Eye (tissue), 1 donor: Measurements from ENCODE around the gene CNTLN.
A peak's percentile ranks its signal among the peaks of the same experiment; 100 is the strongest.
"Not testable (repeated sequence)": the region's sequence is repeated elsewhere in the genome, so short reads cannot be mapped to it uniquely, and the experiment has no call there.

Experiments
- DNase-seq: peaks from one replicate; pipeline ENCODE4 v3.0.0-alpha.2; 2015

The CNTLN gene

GRCh38 chr9:17177496-17177895, 42.7 kb downstream of the CNTLN start:
- DNase-seq, result not testable (repeated sequence)

GRCh38 chr9:17185481-17186029, 50.7 kb downstream of the CNTLN start:
- no peak for DNase-seq

- peak; percentile 6 for DNase-seq
Measured at GRCh38 chr9:17191082-17191481, 56.2 kb downstream of the CNTLN start.

- DNase-seq, result peak; percentile 38
Measured at GRCh38 chr9:17204611-17205152, 69.8 kb downstream of the CNTLN start.

- no peak for DNase-seq
Measured at GRCh38 chr9:17216011-17216410, 81.2 kb downstream of the CNTLN start.

- DNase-seq, result peak; percentile 19
Measured at GRCh38 chr9:17216646-17217045, 81.8 kb downstream of the CNTLN start.

- peak; percentile 47 for DNase-seq
Measured at GRCh38 chr9:17217272-17217671, 82.4 kb downstream of the CNTLN start.

- DNase-seq, result no peak
Measured at GRCh38 chr9:17219261-17219660, 84.4 kb downstream of the CNTLN start.

- DNase-seq, result no peak
Measured at GRCh38 chr9:17222932-17223331, 88.1 kb downstream of the CNTLN start.

- no peak for DNase-seq
Measured at GRCh38 chr9:17225407-17225806, 90.6 kb downstream of the CNTLN start.

- DNase-seq, result no peak
Measured at GRCh38 chr9:17229945-17230560, 95.2 kb downstream of the CNTLN start.

GRCh38 chr9:17230646-17231045, 95.8 kb downstream of the CNTLN start:
- no peak for DNase-seq

GRCh38 chr9:17236147-17236546, 101.3 kb downstream of the CNTLN start:
- no peak for DNase-seq

- no peak for DNase-seq
Measured at GRCh38 chr9:17246770-17247169, 111.9 kb downstream of the CNTLN start.

- no peak for DNase-seq
Measured at GRCh38 chr9:17251100-17251499, 116.3 kb downstream of the CNTLN start.

- DNase-seq, result not testable (repeated sequence)
Measured at GRCh38 chr9:17268531-17269188, 133.8 kb downstream of the CNTLN start.

- DNase-seq, result no peak
Measured at GRCh38 chr9:17269799-17270198, 135.0 kb downstream of the CNTLN start.

- no peak for DNase-seq
Measured at GRCh38 chr9:17272536-17272935, 137.7 kb downstream of the CNTLN start.

GRCh38 chr9:17280350-17281012, 145.6 kb downstream of the CNTLN start:
- DNase-seq, result no peak

GRCh38 chr9:17290673-17291072, 155.8 kb downstream of the CNTLN start:
- not testable (repeated sequence) for DNase-seq

GRCh38 chr9:17291766-17292165, 156.9 kb downstream of the CNTLN start:
- DNase-seq, result no peak

- DNase-seq, result no peak
Measured at GRCh38 chr9:17293685-17294084, 158.8 kb downstream of the CNTLN start.

- DNase-seq, result no peak
Measured at GRCh38 chr9:17294822-17295624, 160.2 kb downstream of the CNTLN start.
